ENCODE measurements around the gene MGAT5.

The MGAT5 gene

DNA sequence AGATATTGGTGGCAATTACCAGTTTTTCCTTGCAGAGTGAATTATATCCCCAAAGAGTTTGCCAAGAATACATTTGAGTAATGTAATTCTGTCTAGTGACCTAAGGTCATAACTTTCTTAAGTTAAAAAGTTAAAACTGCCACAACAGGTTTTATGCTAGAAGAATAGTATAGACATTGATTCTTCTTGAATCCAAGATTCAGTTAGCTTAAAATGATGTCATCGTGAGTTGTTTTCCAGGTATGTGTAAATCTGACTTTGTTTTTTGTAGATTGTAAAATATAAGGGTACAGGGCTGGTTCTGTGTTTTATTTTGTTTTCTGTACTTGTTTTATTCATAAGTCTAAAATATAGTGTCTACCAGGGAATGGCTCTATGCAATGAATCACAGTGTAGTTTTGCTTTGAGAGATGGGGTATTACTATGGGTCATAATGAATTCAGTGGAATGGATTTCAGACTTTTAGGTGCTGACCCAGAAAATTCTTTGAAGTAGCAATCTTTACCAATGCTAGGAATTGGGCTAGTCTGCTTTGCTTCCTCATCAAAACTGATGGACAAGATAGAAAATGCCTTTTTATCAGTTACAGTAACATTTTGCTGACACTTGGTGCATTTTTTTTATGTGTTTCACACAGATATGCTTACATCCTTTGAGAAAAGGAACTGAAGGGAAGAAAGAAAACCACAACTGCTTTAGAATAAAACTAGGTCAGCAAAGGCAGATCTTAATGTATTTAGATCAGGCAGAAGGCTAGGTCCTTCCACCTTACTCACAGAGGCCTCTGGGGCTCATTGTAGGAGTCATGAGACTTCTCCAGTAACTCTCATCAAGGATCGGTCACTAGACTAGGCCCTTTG lies 20.8 kb upstream of the MGAT5 start:
- ChIA-PET CTCF (interaction anchor here (0.5 to 2.6 kb wide), 2 partner anchors 12 to 346 kb away, joined by 3 to 9 read pairs; no protein-coding TSS in a partner anchor), POLR2A (no interaction called here)
- Histone ChIP-seq H3K4me1 (ENCODE audit: control insufficient read depth, insufficient read depth, low read length) (no peaks in the 10 kb centered on the region), H3K27ac (ENCODE audit: extremely low read depth, low read depth, low read length) (no peak overlapping the region), H3K9me3 (ENCODE audit: control insufficient read depth, insufficient read depth, low read depth, low read length) (no peaks in the 10 kb centered on the region), H3K4me3 (ENCODE audit: low read depth, low read length) (no peak overlapping the region), H3K36me3 (ENCODE audit: control insufficient read depth in 2 of 2, insufficient read depth in 1 of 2, low read length in 2 of 2) (no peaks in the 10 kb centered on the region)
- TF ChIP-seq, protein P1, sequence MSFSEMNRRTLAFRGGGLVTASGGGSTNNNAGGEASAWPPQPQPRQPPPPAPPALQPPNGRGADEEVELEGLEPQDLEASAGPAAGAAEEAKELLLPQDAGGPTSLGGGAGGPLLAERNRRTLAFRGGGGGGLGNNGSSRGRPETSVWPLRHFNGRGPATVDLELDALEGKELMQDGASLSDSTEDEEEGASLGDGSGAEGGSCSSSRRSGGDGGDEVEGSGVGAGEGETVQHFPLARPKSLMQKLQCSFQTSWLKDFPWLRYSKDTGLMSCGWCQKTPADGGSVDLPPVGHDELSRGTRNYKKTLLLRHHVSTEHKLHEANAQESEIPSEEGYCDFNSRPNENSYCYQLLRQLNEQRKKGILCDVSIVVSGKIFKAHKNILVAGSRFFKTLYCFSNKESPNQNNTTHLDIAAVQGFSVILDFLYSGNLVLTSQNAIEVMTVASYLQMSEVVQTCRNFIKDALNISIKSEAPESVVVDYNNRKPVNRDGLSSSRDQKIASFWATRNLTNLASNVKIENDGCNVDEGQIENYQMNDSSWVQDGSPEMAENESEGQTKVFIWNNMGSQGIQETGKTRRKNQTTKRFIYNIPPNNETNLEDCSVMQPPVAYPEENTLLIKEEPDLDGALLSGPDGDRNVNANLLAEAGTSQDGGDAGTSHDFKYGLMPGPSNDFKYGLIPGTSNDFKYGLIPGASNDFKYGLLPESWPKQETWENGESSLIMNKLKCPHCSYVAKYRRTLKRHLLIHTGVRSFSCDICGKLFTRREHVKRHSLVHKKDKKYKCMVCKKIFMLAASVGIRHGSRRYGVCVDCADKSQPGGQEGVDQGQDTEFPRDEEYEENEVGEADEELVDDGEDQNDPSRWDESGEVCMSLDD (tag by site-specific recombination; IDR thresholded peaks at IDR 0.05): no peak
- TF ChIP-seq ZNF221 (tag by site-specific recombination; IDR thresholded peaks at IDR 0.05; ENCODE audit: borderline replicate concordance): no peak
- no peak for TF ChIP-seq ZNF214 (tag by site-specific recombination; IDR thresholded peaks at IDR 0.05; ENCODE audit: borderline replicate concordance)
- TF ChIP-seq, protein P2, sequence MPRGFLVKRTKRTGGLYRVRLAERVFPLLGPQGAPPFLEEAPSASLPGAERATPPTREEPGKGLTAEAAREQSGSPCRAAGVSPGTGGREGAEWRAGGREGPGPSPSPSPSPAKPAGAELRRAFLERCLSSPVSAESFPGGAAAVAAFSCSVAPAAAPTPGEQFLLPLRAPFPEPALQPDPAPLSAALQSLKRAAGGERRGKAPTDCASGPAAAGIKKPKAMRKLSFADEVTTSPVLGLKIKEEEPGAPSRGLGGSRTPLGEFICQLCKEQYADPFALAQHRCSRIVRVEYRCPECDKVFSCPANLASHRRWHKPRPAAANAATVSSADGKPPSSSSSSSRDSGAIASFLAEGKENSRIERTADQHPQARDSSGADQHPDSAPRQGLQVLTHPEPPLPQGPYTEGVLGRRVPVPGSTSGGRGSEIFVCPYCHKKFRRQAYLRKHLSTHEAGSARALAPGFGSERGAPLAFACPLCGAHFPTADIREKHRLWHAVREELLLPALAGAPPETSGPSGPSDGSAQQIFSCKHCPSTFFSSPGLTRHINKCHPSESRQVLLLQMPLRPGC (tag by site-specific recombination; IDR thresholded peaks at IDR 0.05): no peak
- no peak for TF ChIP-seq OVOL3 (tag by site-specific recombination; IDR thresholded peaks at IDR 0.05)
- TF ChIP-seq ZNF514 (tag by site-specific recombination; IDR thresholded peaks at IDR 0.05): no peak
- TF ChIP-seq ZNF548 (tag by site-specific recombination; IDR thresholded peaks at IDR 0.05): no peak
- TF ChIP-seq ZNF626 (tag by site-specific recombination; IDR thresholded peaks at IDR 0.05): no peak
- TF ChIP-seq, protein P3, sequence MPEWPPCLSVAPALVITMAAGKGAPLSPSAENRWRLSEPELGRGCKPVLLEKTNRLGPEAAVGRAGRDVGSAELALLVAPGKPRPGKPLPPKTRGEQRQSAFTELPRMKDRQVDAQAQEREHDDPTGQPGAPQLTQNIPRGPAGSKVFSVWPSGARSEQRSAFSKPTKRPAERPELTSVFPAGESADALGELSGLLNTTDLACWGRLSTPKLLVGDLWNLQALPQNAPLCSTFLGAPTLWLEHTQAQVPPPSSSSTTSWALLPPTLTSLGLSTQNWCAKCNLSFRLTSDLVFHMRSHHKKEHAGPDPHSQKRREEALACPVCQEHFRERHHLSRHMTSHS (tag by site-specific recombination; IDR thresholded peaks at IDR 0.05): no peak
- no peak for TF ChIP-seq ZNF777 (tag by site-specific recombination; IDR thresholded peaks at IDR 0.05; ENCODE audit: borderline replicate concordance)
- TF ChIP-seq ZNF544 (tag by site-specific recombination; IDR thresholded peaks at IDR 0.05): no peak
- TF ChIP-seq ZNF600 (tag by site-specific recombination; IDR thresholded peaks at IDR 0.05): no peak
- TF ChIP-seq, protein P4, sequence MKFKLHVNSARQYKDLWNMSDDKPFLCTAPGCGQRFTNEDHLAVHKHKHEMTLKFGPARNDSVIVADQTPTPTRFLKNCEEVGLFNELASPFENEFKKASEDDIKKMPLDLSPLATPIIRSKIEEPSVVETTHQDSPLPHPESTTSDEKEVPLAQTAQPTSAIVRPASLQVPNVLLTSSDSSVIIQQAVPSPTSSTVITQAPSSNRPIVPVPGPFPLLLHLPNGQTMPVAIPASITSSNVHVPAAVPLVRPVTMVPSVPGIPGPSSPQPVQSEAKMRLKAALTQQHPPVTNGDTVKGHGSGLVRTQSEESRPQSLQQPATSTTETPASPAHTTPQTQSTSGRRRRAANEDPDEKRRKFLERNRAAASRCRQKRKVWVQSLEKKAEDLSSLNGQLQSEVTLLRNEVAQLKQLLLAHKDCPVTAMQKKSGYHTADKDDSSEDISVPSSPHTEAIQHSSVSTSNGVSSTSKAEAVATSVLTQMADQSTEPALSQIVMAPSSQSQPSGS (tag by site-specific recombination; IDR thresholded peaks at IDR 0.05; ENCODE audit: low read depth): no peak

DNA sequence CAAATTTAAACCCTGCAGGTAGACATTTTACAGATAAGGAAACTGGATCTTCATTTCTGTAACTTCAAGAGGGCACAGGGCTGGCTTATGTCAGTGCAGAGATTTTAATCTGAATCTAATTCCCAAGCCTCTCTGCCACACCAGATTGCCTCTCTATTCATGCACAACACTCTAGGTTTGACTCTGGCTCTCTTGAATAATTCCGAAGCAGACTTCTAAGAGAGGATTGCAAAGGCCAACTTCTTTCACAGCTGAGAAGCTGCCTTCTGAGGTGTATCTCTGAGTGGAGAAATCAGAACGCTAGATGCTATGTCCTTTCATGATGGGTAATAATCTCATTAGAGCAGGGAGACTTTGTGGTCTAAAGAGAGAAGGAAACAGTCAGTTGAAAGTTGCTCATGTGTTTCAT lies 20.1 kb upstream of the MGAT5 start:
- CTCF ChIA-PET: interaction anchor here (2.8 kb wide), 1 partner anchor 11 kb away, joined by 15 read pairs; no protein-coding TSS in a partner anchor
- TF ChIP-seq ZSCAN30 (tag by site-specific recombination; IDR thresholded peaks at IDR 0.05) (no peak), ZNF623 (tag by site-specific recombination; IDR thresholded peaks at IDR 0.05) (no peak), ZNF785 (tag by site-specific recombination; IDR thresholded peaks at IDR 0.05) (no peak), ZNF24 (tag by site-specific recombination; IDR thresholded peaks at IDR 0.05) (no peak), ZNF561 (tag by site-specific recombination; IDR thresholded peaks at IDR 0.05; ENCODE audit: borderline replicate concordance) (no peak), ZNF558 (tag by site-specific recombination; IDR thresholded peaks at IDR 0.05) (no peak)
- TF ChIP-seq, protein P5, sequence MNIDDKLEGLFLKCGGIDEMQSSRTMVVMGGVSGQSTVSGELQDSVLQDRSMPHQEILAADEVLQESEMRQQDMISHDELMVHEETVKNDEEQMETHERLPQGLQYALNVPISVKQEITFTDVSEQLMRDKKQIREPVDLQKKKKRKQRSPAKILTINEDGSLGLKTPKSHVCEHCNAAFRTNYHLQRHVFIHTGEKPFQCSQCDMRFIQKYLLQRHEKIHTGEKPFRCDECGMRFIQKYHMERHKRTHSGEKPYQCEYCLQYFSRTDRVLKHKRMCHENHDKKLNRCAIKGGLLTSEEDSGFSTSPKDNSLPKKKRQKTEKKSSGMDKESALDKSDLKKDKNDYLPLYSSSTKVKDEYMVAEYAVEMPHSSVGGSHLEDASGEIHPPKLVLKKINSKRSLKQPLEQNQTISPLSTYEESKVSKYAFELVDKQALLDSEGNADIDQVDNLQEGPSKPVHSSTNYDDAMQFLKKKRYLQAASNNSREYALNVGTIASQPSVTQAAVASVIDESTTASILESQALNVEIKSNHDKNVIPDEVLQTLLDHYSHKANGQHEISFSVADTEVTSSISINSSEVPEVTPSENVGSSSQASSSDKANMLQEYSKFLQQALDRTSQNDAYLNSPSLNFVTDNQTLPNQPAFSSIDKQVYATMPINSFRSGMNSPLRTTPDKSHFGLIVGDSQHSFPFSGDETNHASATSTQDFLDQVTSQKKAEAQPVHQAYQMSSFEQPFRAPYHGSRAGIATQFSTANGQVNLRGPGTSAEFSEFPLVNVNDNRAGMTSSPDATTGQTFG (tag by site-specific recombination; IDR thresholded peaks at IDR 0.05; ENCODE audit: borderline replicate concordance): no peak
- TF ChIP-seq, protein P4 (tag by site-specific recombination; IDR thresholded peaks at IDR 0.05; ENCODE audit: low read depth): no peak

More for the DNA sequence above, 20.1 kb upstream of the MGAT5 start:
- Histone ChIP-seq H3K4me1 (ENCODE audit: control insufficient read depth, insufficient read depth, low read length) (no peaks in the 10 kb centered on the region), H3K36me3 (ENCODE audit: control insufficient read depth in 2 of 2, insufficient read depth in 1 of 2, low read length in 2 of 2) (no peaks in the 10 kb centered on the region), H3K9me3 (ENCODE audit: control insufficient read depth, insufficient read depth, low read depth, low read length) (no peaks in the 10 kb centered on the region), H3K4me3 (ENCODE audit: low read depth, low read length) (no peak overlapping the region), H3K27ac (ENCODE audit: extremely low read depth, low read depth, low read length) (no peak overlapping the region)
- POLR2A ChIA-PET: no interaction called here
